ENCODE measurements around the gene ADTRP.

GRCh38 chr6:11756726-11757125 lies 21.9 kb downstream of the ADTRP start:
- no peak for TF ChIP-seq EZH2 (IDR thresholded peaks at IDR 0.05; ENCODE audit: low read length)
- TF ChIP-seq, protein P1, sequence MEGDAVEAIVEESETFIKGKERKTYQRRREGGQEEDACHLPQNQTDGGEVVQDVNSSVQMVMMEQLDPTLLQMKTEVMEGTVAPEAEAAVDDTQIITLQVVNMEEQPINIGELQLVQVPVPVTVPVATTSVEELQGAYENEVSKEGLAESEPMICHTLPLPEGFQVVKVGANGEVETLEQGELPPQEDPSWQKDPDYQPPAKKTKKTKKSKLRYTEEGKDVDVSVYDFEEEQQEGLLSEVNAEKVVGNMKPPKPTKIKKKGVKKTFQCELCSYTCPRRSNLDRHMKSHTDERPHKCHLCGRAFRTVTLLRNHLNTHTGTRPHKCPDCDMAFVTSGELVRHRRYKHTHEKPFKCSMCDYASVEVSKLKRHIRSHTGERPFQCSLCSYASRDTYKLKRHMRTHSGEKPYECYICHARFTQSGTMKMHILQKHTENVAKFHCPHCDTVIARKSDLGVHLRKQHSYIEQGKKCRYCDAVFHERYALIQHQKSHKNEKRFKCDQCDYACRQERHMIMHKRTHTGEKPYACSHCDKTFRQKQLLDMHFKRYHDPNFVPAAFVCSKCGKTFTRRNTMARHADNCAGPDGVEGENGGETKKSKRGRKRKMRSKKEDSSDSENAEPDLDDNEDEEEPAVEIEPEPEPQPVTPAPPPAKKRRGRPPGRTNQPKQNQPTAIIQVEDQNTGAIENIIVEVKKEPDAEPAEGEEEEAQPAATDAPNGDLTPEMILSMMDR (optimal IDR thresholded peaks at IDR 0.05 in 1 of 3, IDR thresholded peaks at IDR 0.05 in 1 of 3, conservative IDR thresholded peaks at IDR 0.05 in 1 of 3; ENCODE audit: extremely low read depth in 1 of 3, insufficient read depth in 2 of 3, low read length in 3 of 3) = no peak
